GM12892 (cell line): ENCODE measurements around the gene POU2F2.
"Not testable (repeated sequence)": the region's sequence is repeated elsewhere in the genome, so short reads cannot be mapped to it uniquely, and the experiment has no call there.

ENCODE experiments used
- DNase-seq: peaks from one replicate; pipeline ENCODE4 v3.0.0; 2011; ENCODE audit not compliant: insufficient read length
- FAIRE-seq: peaks from 2 replicates; lab custom pipeline; 2011; peaks lifted over from hg19 to GRCh38; lab: Jason Lieb, UNC
- POLR2A ChIP-seq: IDR thresholded peaks from 2 replicates; pipeline ENCODE4 v1.6.1; 2011; ENCODE audit warnings: low read depth, low read length, control low read depth
- POLR2AphosphoS5 ChIP-seq: IDR thresholded peaks from 2 replicates; pipeline ENCODE4 v1.6.1; 2011; ENCODE audit warnings: low read depth, low read length, control low read depth
- TAF1 ChIP-seq: IDR thresholded peaks from 2 replicates; pipeline ENCODE4 v1.6.1; 2011; ENCODE audit warnings: low read depth, mild to moderate bottlenecking, control low read depth, low read length, borderline replicate concordance

POU2F2 gene

GRCh38 chr19:42057846-42058245 lies 74.4 kb downstream of the POU2F2 start:
- no peak for DNase-seq
- no peak for FAIRE-seq
- no peak for TF ChIP-seq TAF1
- TF ChIP-seq POLR2AphosphoS5 = no peak
- TF ChIP-seq POLR2A = no peak

GRCh38 chr19:42054205-42054604 lies 78.0 kb downstream of the POU2F2 start:
- DNase-seq = no peak
- FAIRE-seq = no peak
- no peak for TF ChIP-seq POLR2A
- no peak for TF ChIP-seq POLR2AphosphoS5
- TF ChIP-seq TAF1 = no peak

DNA sequence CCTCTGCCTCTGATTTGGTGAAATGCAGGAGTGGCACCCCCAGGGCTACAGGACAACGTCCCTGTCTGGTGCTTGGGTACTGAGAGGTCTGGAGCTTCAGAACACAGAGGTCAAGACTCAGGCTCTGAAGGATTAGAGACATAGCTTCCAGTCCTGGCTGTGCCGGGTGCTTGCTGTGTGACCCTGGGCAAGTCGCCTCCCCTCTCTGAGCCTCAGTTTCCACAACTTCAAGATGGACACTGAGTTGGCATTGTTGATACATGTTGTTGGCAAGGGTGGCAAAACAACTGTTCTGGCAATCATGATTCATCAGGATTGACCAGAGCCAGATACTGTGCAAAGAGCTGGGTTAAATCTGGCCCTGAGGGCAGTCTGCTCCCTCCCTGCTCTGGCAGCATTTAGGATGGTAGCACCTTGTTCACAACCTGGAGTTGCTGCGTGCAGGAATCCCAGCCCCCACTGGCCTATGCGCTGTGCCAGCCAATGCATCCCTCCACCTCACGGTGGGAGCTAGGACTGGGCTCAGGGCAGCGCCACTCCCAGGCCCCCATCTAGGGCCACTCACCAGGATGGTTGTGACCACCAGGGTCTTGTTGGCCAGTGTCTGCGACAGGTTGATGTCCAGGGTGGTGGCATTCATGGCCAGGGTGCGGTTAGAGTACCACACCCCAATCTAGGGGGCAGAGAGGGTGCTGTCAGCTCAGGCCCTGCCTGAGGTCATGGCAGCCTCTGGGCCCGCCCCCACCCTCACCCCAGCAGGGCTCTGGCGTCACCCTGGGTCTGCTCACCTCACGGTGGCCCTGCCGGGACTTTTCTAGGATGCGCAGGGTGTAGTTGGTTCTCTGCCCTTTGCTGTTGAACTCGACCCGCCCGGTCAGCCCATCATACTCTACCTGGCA lies 79.0 kb downstream of the POU2F2 start:
- DNase-seq = no peak

DNA sequence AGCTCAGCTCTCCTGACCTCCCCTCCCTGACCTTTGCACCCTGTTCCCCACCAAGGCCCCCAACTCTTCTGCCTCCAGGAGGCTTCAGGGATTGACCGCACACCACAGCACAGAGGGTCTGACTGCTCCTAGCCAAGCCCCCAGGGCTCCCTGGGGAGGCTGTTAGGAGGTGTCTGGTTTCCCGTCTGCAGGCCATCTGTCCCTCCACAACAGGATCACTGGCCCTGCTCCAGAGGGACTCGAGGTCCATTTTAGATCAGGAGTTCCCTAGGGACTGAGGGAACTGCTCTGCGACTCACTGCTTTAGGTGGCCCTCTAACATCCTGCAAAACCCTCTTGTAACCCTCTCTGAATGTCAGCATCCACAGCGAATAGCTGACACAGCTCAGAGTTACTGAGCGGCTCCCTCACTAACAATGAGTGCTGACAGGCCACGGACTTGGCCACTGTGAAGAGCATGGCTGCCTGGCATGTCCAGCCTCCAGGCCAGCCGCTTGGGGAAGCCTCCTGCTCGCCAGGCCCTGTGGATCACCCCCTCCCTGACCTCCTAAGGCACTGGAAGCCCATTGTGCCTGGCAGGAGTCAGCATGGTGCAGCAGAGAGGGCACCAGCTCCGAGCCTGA lies 79.9 kb downstream of the POU2F2 start:
- DNase-seq = no peak
- FAIRE-seq = no peak
- TF ChIP-seq TAF1 (no peak), POLR2AphosphoS5 (no peak), POLR2A (no peak)

More for the DNA sequence above, 79.0 kb downstream of the POU2F2 start:
- FAIRE-seq = peak; percentile 27
- TF ChIP-seq POLR2AphosphoS5 (no peak), TAF1 (no peak), POLR2A (no peak)

- no peak for DNase-seq
- FAIRE-seq = no peak
- TF ChIP-seq POLR2A = no peak
- no peak for TF ChIP-seq POLR2AphosphoS5
- TF ChIP-seq TAF1 = no peak
Measured at GRCh38 chr19:42051166-42052115, 80.8 kb downstream of the POU2F2 start.

DNA sequence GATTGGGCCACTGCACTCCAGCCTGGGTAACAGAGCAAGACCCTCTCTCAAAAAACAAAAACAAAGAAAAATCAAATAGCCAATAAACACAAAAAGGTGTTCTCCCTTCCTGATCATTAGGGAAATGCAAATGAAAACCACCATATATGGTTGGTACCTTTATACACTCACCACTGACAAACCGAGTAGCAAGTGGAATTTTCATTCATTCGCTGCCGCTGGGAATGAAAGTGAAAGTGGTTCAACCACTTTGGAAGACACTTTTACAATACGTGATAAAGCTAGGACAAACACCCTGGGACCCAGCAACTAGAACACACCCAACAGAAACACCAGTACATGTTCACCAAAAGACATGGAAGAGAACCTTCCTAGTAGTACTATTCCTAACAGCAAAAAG lies 83.3 kb downstream of the POU2F2 start:
- no peak for TF ChIP-seq POLR2A
- no peak for TF ChIP-seq POLR2AphosphoS5
- no peak for TF ChIP-seq TAF1
- DNase-seq (no peak), FAIRE-seq (no peak)

DNA sequence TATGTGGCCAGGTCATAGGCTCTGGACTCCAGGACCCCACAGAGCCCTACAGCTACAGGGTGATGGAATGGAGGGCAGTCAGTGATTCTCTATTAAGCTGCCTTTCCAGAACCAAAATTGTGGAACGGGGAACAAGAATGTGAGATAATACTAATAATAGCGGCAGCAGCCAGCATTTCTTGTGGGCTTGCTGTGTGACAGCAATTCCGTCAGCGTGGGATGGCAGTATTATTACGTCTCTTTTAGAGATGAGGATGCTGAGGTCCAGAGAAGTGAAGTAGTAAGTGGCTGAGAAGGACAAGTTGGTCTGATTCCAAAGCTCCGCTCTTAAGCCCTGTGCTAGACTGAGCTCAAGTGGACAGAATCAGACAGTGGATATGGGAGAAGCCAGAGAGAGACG lies 86.7 kb downstream of the POU2F2 start:
- TF ChIP-seq POLR2A = no peak
- no peak for TF ChIP-seq POLR2AphosphoS5
- no peak for TF ChIP-seq TAF1
- FAIRE-seq = no peak
- no peak for DNase-seq

- FAIRE-seq (no peak), DNase-seq (no peak)
- TF ChIP-seq POLR2AphosphoS5 (no peak), POLR2A (no peak), TAF1 (no peak)
Measured at GRCh38 chr19:42042455-42043170, 89.6 kb downstream of the POU2F2 start.

DNA sequence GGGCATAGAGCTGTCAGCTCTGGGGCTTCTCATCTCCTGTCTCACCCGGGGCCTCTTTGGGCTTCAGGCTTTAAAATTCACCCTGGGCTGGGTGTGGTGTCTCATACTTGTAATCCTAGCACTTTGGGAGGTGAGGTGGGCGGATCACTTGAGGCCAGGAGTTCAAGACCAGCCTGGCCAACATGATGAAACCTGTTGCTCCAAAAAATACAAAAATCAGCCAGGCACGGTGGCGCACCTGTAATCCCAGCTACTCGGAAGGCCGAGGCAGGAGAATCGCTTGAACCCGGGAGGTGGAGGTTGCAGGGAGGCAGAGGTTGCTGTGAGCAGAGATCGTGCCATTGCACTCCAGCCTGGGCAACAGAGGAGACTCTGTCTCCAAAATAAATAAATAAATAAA lies 91.8 kb downstream of the POU2F2 start:
- not testable (repeated sequence) for DNase-seq, FAIRE-seq

- TF ChIP-seq TAF1 = no peak
- no peak for TF ChIP-seq POLR2A
- no peak for TF ChIP-seq POLR2AphosphoS5
- FAIRE-seq (no peak), DNase-seq (no peak)
Measured at GRCh38 chr19:42040031-42040430, 92.2 kb downstream of the POU2F2 start.
